ENCODE measurements around the gene RUNDC3A.

DNA sequence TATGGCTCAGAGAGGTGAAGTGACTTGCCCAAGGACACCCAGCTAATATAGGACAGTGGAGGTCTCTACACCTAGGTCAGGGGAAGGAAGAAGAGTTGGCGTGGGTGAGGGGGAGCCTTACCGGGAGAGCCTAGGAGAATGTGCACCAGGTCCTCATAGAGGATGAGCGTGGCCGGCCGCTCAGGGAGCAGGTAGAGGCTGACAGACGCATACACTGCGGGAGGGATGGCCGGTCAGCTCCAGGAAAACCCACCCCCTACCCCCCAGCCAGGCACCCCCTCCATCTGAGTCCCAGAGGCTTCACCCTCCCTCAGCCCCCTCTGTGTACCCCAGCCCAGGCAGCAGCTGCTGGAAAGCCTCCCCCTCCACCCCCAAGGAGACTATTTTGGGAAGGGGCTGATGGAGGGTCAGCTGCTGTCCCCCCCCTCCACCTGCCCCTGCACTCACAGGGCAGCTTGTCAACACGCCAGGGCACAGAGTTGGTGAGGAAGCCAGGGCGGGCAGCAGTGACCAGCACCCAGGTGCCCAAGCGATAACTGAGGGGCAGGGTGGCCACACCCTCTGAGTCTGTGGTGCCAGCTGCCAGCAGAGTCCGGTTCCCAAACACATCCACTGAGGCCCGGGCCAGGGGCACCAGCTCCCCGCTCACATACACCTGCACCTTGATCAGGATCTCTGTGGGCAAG lies 51.2 kb downstream of the RUNDC3A start:
- TF ChIP-seq, protein P1, sequence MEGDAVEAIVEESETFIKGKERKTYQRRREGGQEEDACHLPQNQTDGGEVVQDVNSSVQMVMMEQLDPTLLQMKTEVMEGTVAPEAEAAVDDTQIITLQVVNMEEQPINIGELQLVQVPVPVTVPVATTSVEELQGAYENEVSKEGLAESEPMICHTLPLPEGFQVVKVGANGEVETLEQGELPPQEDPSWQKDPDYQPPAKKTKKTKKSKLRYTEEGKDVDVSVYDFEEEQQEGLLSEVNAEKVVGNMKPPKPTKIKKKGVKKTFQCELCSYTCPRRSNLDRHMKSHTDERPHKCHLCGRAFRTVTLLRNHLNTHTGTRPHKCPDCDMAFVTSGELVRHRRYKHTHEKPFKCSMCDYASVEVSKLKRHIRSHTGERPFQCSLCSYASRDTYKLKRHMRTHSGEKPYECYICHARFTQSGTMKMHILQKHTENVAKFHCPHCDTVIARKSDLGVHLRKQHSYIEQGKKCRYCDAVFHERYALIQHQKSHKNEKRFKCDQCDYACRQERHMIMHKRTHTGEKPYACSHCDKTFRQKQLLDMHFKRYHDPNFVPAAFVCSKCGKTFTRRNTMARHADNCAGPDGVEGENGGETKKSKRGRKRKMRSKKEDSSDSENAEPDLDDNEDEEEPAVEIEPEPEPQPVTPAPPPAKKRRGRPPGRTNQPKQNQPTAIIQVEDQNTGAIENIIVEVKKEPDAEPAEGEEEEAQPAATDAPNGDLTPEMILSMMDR (IDR thresholded peaks at IDR 0.05), result no peak
- TF ChIP-seq POLR2AphosphoS5 (IDR thresholded peaks at IDR 0.05), result no peak
